Upper lobe of left lung (tissue), 6 donors: Measurements from ENCODE around the gene FOXO1. TPM values are rescaled to one million over a fixed set of nuclear protein-coding genes. Genes with fewer than 3 reads are reported as not detected.

Source experiments
- ATAC-seq, 2 donors: fragments of 200-7000 bp; cut with Tn5 transposase; one replicate each; pipeline ENCODE4 v1.9.1; 2022; ENCODE audit warnings: mild to moderate bottlenecking in 2 of 2, moderate library complexity in 2 of 2; ENCODE audit not compliant: low FRiP score in 2 of 2
- DNase-seq, 2 donors: peaks; one replicate each; pipeline ENCODE4 v3.0.0-alpha.2; 2019 to 2020
- H3K27ac ChIP-seq, 4 donors: fragments of 200-600 bp; sonication (generic); one replicate each; pipeline ENCODE4 v1.5.1; 2016 to 2019
- H3K27me3 ChIP-seq, 4 donors: fragments of 200-600 bp; sonication (generic); one replicate each; pipeline ENCODE4 v1.5.1; 2017 to 2019
- H3K36me3 ChIP-seq, 4 donors: fragments of 200-600 bp; sonication (generic); one replicate each; pipeline ENCODE4 v1.5.1; 2016 to 2019
- H3K4me1 ChIP-seq, 4 donors: fragments of 200-600 bp; sonication (generic); one replicate each; pipeline ENCODE4 v1.5.1; 2018 to 2019
- H3K4me3 ChIP-seq, 4 donors: fragments of 200-600 bp; sonication (generic); one replicate each; pipeline ENCODE4 v1.5.1; 2017 to 2019; ENCODE audit warnings: mild to moderate bottlenecking in 2 of 4, moderate library complexity in 1 of 4
- H3K9me3 ChIP-seq, 4 donors: fragments of 200-600 bp; sonication (generic); one replicate each; pipeline ENCODE4 v1.5.1; 2018 to 2019
- CTCF ChIP-seq, 6 experiments: fragments of 450-650 bp in 4 of 6; fragments of 200-600 bp in 2 of 6; sonication (generic) in 2 of 6; IDR thresholded peaks; one replicate each; pipeline ENCODE4 v1.5.1; 2016 to 2019; ENCODE audit warnings: antibody characterized with exemption in 6 of 6
- EP300 ChIP-seq, 4 donors: sonication (generic); formaldehyde crosslinking; IDR thresholded peaks; one replicate each; pipeline ENCODE4 v1.5.1; 2017; ENCODE audit warnings: antibody characterized with exemption in 4 of 4, control low read depth in 2 of 4
- POLR2A ChIP-seq, 4 donors: fragments of 450-650 bp; IDR thresholded peaks; one replicate each; pipeline ENCODE4 v1.5.1; 2016 to 2017; ENCODE audit warnings: antibody characterized with exemption in 4 of 4, mild to moderate bottlenecking in 2 of 4
- POLR2AphosphoS5 ChIP-seq, 2 donors: sonication (generic); formaldehyde crosslinking; IDR thresholded peaks; one replicate each; pipeline ENCODE4 v1.5.1; 2017; ENCODE audit warnings: antibody characterized with exemption in 2 of 2
- WGBS, 2 donors: methylation state at CpG; one replicate each; pipeline ENCODE4 v1.1.5; 2017 to 2018; 5-methylcytosine and 5-hydroxymethylcytosine counted together
- total RNA-seq, 6 donors: library from RNA; depleted of rRNA in 4 of 6; stranded (reverse); fragments of >200 nt in 4 of 6; gene quantifications; one replicate each; pipeline versions ENCODE4 v1.1.0 to v1.2.1, GENCODE V29; 2016 to 2021
- donor health status: DM: no; HTN: no; CAD: no; lungs with moderate emphysema.
- donor health status: DM: no; HTN: yes; CAD: no; lungs with severe emphysema.

Gene FOXO1
- total RNA-seq, 6 donors from 2014 or later = 23.0 to 36.8 (median 31.2) TPM

DNA sequence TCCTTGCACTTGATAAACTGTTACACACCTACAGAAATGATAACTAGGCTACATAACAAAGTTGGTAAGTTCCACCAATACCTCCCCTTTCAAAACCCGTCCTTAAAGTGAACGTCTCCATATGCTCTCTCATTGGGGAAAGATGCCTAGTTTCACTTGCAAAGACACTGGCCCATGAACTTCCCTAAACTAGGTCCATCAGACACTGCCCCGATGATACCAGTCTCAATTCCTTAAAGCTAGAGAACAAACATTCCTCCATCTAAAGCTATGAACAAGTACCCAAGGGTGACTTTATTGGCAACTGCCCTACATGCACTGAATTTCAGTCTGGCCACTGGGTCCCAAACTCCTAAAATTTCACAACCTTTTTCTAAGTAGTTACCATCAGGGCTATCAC lies 39.9 kb downstream of the FOXO1 start:
- Histone ChIP-seq H3K36me3 (peaks cover 0 to 2% (median 0%) of the 10 kb centered on the region in 4 donors), H3K9me3 (no peaks in the 10 kb centered on the region), H3K4me1 (peaks cover 6 to 36% (median 32%) of the 10 kb centered on the region in 4 donors), H3K27me3 (no peaks in the 10 kb centered on the region), H3K4me3 (no peak overlapping the region), H3K27ac (no peak overlapping the region)
- TF ChIP-seq POLR2AphosphoS5 (IDR thresholded peaks at IDR 0.05) = no peak
- WGBS, 2 donors = 71 to 76% methylated on average over 3 of the region's 3 CpGs
- DNase-seq (no peak), ATAC-seq (peak in 1 of 2 donors; percentile 29)

DNA sequence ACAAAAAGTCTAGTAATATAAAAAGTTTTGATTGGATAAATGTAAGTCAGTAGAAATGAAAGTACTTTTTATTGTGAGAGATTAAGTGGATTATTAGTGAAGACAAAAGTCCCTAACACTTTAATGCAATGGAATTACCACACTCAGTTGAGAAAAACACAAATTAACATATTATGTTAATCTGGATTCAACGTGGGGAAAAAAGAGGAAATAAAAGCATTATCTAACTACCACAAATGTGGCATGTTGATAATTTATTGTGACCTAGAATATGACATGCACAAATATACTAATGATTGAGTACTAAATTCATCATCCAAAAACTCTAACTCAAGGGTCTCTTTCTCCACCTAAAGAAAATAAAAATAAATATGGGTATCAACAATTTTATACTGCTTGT lies 41.5 kb downstream of the FOXO1 start:
- Histone ChIP-seq H3K27ac (no peak overlapping the region), H3K9me3 (no peaks in the 10 kb centered on the region), H3K36me3 (peaks cover 0 to 2% (median 0%) of the 10 kb centered on the region in 4 donors), H3K27me3 (no peaks in the 10 kb centered on the region), H3K4me3 (no peak overlapping the region), H3K4me1 (peaks cover 0 to 27% (median 23%) of the 10 kb centered on the region in 4 donors)
- WGBS, 2 donors = 18 to 27% methylated on average over 1 of the region's 1 CpG
- DNase-seq (no peak), ATAC-seq (no peak)
- TF ChIP-seq EP300 (IDR thresholded peaks at IDR 0.05) (no peak), CTCF (IDR thresholded peaks at IDR 0.05) (no peak), POLR2A (IDR thresholded peaks at IDR 0.05) (no peak), POLR2AphosphoS5 (IDR thresholded peaks at IDR 0.05) (no peak)

DNA sequence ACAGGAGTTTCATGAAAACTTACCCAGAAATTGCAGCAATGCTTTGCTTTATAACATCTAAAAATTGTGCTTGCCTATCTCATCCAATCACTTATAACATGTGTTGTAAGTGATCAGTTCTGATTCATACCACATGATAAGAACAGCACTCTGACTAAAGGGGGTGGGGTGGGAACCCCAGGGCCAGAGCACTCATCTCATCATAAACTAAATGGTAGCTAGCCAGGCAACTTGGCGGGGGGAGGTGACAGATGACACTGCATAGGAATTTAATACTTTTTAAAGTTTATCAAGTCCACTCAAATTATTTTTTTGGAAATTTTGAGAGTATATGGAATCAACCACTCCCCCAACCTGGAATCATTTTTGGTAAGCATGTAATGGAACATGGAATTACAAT lies 42.1 kb downstream of the FOXO1 start:
- ATAC-seq (peak in 1 of 2 donors; percentile 74), DNase-seq (no peak)
- H3K9me3 ChIP-seq = no peaks in the 10 kb centered on the region
- no peak overlapping the region for H3K4me3 ChIP-seq
- peaks cover 0 to 2% (median 0%) of the 10 kb centered on the region in 4 donors for H3K36me3 ChIP-seq
- TF ChIP-seq POLR2A (IDR thresholded peaks at IDR 0.05) = no peak
- no peak for TF ChIP-seq EP300 (IDR thresholded peaks at IDR 0.05)
- TF ChIP-seq CTCF (IDR thresholded peaks at IDR 0.05) = no peak
- TF ChIP-seq POLR2AphosphoS5 (IDR thresholded peaks at IDR 0.05) = no peak
- WGBS, 2 donors = 72 to 95% methylated on average over 1 of the region's 1 CpG
- H3K4me1 ChIP-seq = peaks cover 0 to 25% (median 18%) of the 10 kb centered on the region in 4 donors
- no peak overlapping the region for H3K27ac ChIP-seq
- no peaks in the 10 kb centered on the region for H3K27me3 ChIP-seq

- Histone ChIP-seq H3K27ac (no peak overlapping the region), H3K9me3 (no peaks in the 10 kb centered on the region), H3K27me3 (no peaks in the 10 kb centered on the region), H3K4me3 (no peak overlapping the region), H3K4me1 (peaks cover 4 to 32% (median 23%) of the 10 kb centered on the region in 4 donors), H3K36me3 (peaks cover 0 to 2% (median 0%) of the 10 kb centered on the region in 4 donors)
- TF ChIP-seq POLR2A (IDR thresholded peaks at IDR 0.05) (no peak), EP300 (IDR thresholded peaks at IDR 0.05) (no peak), CTCF (IDR thresholded peaks at IDR 0.05) (no peak), POLR2AphosphoS5 (IDR thresholded peaks at IDR 0.05) (no peak)
- 93 to 94% methylated on average over 1 of the region's 1 CpG for WGBS, 2 donors
- no peak for DNase-seq
- no peak for ATAC-seq
These were observed 43.7 kb downstream of the FOXO1 start for GRCh38 chr13:40622761-40623160.

GRCh38 chr13:40622246-40622645 lies 44.2 kb downstream of the FOXO1 start:
- H3K36me3 ChIP-seq = peaks cover 0 to under 1% (median 0%) of the 10 kb centered on the region in 4 donors
- H3K4me3 ChIP-seq = no peak overlapping the region
- no peaks in the 10 kb centered on the region for H3K9me3 ChIP-seq
- TF ChIP-seq CTCF (IDR thresholded peaks at IDR 0.05) (no peak), POLR2AphosphoS5 (IDR thresholded peaks at IDR 0.05) (no peak), POLR2A (IDR thresholded peaks at IDR 0.05) (no peak)
- 77 to 79% methylated on average over 1 of the region's 1 CpG for WGBS, 2 donors
- H3K4me1 ChIP-seq = peaks cover 6 to 36% (median 24%) of the 10 kb centered on the region in 4 donors
- no peaks in the 10 kb centered on the region for H3K27me3 ChIP-seq
- no peak overlapping the region for H3K27ac ChIP-seq
- DNase-seq (no peak), ATAC-seq (no peak)
